ENCODE results near the gene C1QTNF9B. TPM values are rescaled to one million over a fixed set of nuclear protein-coding genes. Genes with fewer than 3 reads are reported as not detected.
A peak's percentile ranks its signal among the peaks of the same experiment; 100 is the strongest.

The C1QTNF9B gene
- total RNA-seq, 1 donor from 2014 or later, result not detected

- no peak overlapping the region for H2AFZ ChIP-seq (ENCODE audit: low read depth, low read length)
- no peak overlapping the region for H3K4me3 ChIP-seq (ENCODE audit: insufficient read depth, low read depth, low read length)
- H3K9me3 ChIP-seq (ENCODE audit: insufficient read depth, low read depth, low read length), result no peaks in the 10 kb centered on the region
- peak; percentile 38 for DNase-seq (ENCODE audit: low read depth)
- no peak overlapping the region for H3K9ac ChIP-seq (ENCODE audit: low read length)
- H3K27ac ChIP-seq (ENCODE audit: low read depth, low read length), result no peak overlapping the region
- H3K9me3 Mint-ChIP-seq (ENCODE audit: unreplicated experiment), result peaks cover 9% of the 10 kb centered on the region
- peaks cover 5% of the 10 kb centered on the region for H3K27me3 ChIP-seq (ENCODE audit: insufficient read depth, low read length)
- no peak overlapping the region for H3K4me3 Mint-ChIP-seq (ENCODE audit: unreplicated experiment)
- H3K4me1 Mint-ChIP-seq (ENCODE audit: low read depth, unreplicated experiment), result peaks cover 7% of the 10 kb centered on the region
- H3K36me3 Mint-ChIP-seq (ENCODE audit: low read depth, unreplicated experiment), result peaks cover 3% of the 10 kb centered on the region
- no peaks in the 10 kb centered on the region for H4K20me1 ChIP-seq (ENCODE audit: insufficient read depth, low read length)
- H3K4me1 ChIP-seq (ENCODE audit: insufficient read depth, low read length), result no peaks in the 10 kb centered on the region
- FAIRE-seq, result no peak
- H3K4me2 ChIP-seq (ENCODE audit: low read length), result no peak overlapping the region
- no peaks in the 10 kb centered on the region for H3K79me2 ChIP-seq (ENCODE audit: insufficient read depth, low read length)
- no peaks in the 10 kb centered on the region for H3K36me3 ChIP-seq (ENCODE audit: insufficient read depth, low read length)
- H3K27me3 Mint-ChIP-seq (ENCODE audit: low read depth, unreplicated experiment), result peaks cover 1% of the 10 kb centered on the region
- H3K27ac Mint-ChIP-seq (ENCODE audit: unreplicated experiment), result no peak overlapping the region
- TF ChIP-seq CTCF (IDR thresholded peaks at IDR 0.05; ENCODE audit: insufficient read depth, low read depth, low read length) (no peak), EZH2 (IDR thresholded peaks at IDR 0.05; ENCODE audit: insufficient read depth, low read length) (no peak)
Measured at GRCh38 chr13:23934520-23934919, 37.2 kb upstream of the C1QTNF9B start.

DNA sequence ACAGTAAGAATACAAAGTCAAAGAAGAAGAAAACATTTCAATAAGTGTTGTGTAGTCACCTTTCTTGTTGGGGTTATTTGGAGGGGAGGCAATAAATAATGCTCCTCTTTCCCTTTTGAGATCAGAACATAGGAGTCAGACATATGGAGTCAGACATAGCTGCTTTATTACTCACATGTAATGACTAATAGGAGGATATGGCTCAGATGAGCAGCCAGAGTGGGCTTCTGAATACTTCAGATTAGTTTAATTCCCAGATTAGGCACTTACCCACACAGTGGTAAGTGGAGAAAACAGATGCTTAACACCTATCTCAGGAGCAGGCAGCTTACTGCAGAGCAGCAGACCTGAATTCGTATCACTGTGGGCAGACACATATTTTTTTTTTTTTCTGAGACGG, 31.7 kb upstream of the C1QTNF9B start:
- H3K36me3 Mint-ChIP-seq (ENCODE audit: low read depth, unreplicated experiment), result no peaks in the 10 kb centered on the region
- FAIRE-seq, result peak; percentile 80
- no peaks in the 10 kb centered on the region for H3K9me3 Mint-ChIP-seq (ENCODE audit: unreplicated experiment)
- Histone ChIP-seq H3K9me3 (ENCODE audit: insufficient read depth, low read depth, low read length) (no peaks in the 10 kb centered on the region), H3K36me3 (ENCODE audit: insufficient read depth, low read length) (no peaks in the 10 kb centered on the region), H3K4me2 (ENCODE audit: low read length) (peak overlapping the region; percentile 58), H4K20me1 (ENCODE audit: insufficient read depth, low read length) (no peaks in the 10 kb centered on the region), H3K4me1 (ENCODE audit: insufficient read depth, low read length) (peaks cover 8% of the 10 kb centered on the region), H3K9ac (ENCODE audit: low read length) (peak overlapping the region; percentile 28), H3K4me3 (ENCODE audit: insufficient read depth, low read depth, low read length) (no peak overlapping the region), H2AFZ (ENCODE audit: low read depth, low read length) (no peak overlapping the region), H3K27me3 (ENCODE audit: insufficient read depth, low read length) (no peaks in the 10 kb centered on the region), H3K27ac (ENCODE audit: low read depth, low read length) (peak overlapping the region; percentile 70), H3K79me2 (ENCODE audit: insufficient read depth, low read length) (no peaks in the 10 kb centered on the region)
- no peak for TF ChIP-seq EZH2 (IDR thresholded peaks at IDR 0.05; ENCODE audit: insufficient read depth, low read length)
- H3K27ac Mint-ChIP-seq (ENCODE audit: unreplicated experiment), result peak overlapping the region; percentile 91
- peaks cover 21% of the 10 kb centered on the region for H3K4me1 Mint-ChIP-seq (ENCODE audit: low read depth, unreplicated experiment)
- no peaks in the 10 kb centered on the region for H3K27me3 Mint-ChIP-seq (ENCODE audit: low read depth, unreplicated experiment)
- H3K4me3 Mint-ChIP-seq (ENCODE audit: unreplicated experiment), result no peak overlapping the region
- peak; percentile 92 for DNase-seq (ENCODE audit: low read depth)

DNA sequence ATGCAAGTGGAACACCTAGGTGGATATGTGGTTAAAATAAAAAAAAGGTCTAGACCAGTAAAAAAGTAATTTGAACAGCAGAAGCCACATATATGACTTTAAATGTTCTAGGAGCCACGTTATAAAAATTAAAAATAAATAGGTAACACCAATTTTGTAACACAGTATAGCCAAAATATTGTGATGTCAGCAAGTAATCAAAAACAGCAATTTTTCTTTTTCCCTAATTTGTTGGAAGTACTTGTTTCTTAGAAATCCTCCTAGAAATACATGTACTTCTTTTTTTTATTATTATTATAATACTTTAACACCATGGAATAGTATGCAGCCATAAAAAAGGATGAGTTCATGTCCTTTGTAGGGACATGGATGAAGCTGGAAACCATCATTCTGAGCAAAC, 25.7 kb upstream of the C1QTNF9B start:
- peaks cover 4% of the 10 kb centered on the region for H3K4me1 ChIP-seq (ENCODE audit: insufficient read depth, low read length)
- no peak for FAIRE-seq
- no peak overlapping the region for H3K4me3 ChIP-seq (ENCODE audit: insufficient read depth, low read depth, low read length)
- TF ChIP-seq EZH2 (IDR thresholded peaks at IDR 0.05; ENCODE audit: insufficient read depth, low read length) (no peak), CTCF (IDR thresholded peaks at IDR 0.05; ENCODE audit: insufficient read depth, low read depth, low read length) (no peak)
- H3K4me2 ChIP-seq (ENCODE audit: low read length), result no peak overlapping the region
- no peaks in the 10 kb centered on the region for H3K9me3 ChIP-seq (ENCODE audit: insufficient read depth, low read depth, low read length)
- H3K4me1 Mint-ChIP-seq (ENCODE audit: low read depth, unreplicated experiment), result peaks cover 6% of the 10 kb centered on the region
- no peaks in the 10 kb centered on the region for H3K27me3 ChIP-seq (ENCODE audit: insufficient read depth, low read length)
- H3K9ac ChIP-seq (ENCODE audit: low read length), result no peak overlapping the region
- H3K9me3 Mint-ChIP-seq (ENCODE audit: unreplicated experiment), result peaks cover under 1% of the 10 kb centered on the region
- no peak for DNase-seq (ENCODE audit: low read depth)
- no peaks in the 10 kb centered on the region for H3K79me2 ChIP-seq (ENCODE audit: insufficient read depth, low read length)
- H3K36me3 ChIP-seq (ENCODE audit: insufficient read depth, low read length), result no peaks in the 10 kb centered on the region
- H2AFZ ChIP-seq (ENCODE audit: low read depth, low read length), result no peak overlapping the region
- no peak overlapping the region for H3K27ac Mint-ChIP-seq (ENCODE audit: unreplicated experiment)
- H3K36me3 Mint-ChIP-seq (ENCODE audit: low read depth, unreplicated experiment), result no peaks in the 10 kb centered on the region
- no peak overlapping the region for H3K27ac ChIP-seq (ENCODE audit: low read depth, low read length)
- H3K27me3 Mint-ChIP-seq (ENCODE audit: low read depth, unreplicated experiment), result no peaks in the 10 kb centered on the region
- H3K4me3 Mint-ChIP-seq (ENCODE audit: unreplicated experiment), result no peak overlapping the region
- no peaks in the 10 kb centered on the region for H4K20me1 ChIP-seq (ENCODE audit: insufficient read depth, low read length)

Measured in astrocyte (in vitro differentiated cells and primary cell).